IMR-90 (cell line): ENCODE data around the gene THAP2.

Experiments
- CEBPB ChIP-seq: IDR thresholded peaks from 2 replicates; pipeline ENCODE4 v1.6.1; 2012; ENCODE audit warnings: low read depth, low read length, improper control_type of control experiment
- ELK1 ChIP-seq: fragments of 150-350 bp; IDR thresholded peaks from 2 replicates; pipeline ENCODE4 v1.6.1; 2016; ENCODE audit warnings: low read depth, mild to moderate bottlenecking, low read length, moderate library complexity, borderline replicate concordance
- NFE2L2 ChIP-seq: fragments of 150-350 bp; IDR thresholded peaks from 2 replicates; pipeline ENCODE4 v1.6.1; 2016; ENCODE audit warnings: low read depth, mild to moderate bottlenecking, low read length
- POLR2A ChIP-seq: IDR thresholded peaks from 2 replicates; pipeline ENCODE4 v1.6.1; 2012; ENCODE audit warnings: mild to moderate bottlenecking, low read depth, low read length
- RAD21 ChIP-seq: IDR thresholded peaks from 2 replicates; pipeline ENCODE4 v1.6.1; 2012; ENCODE audit warnings: low read length, improper control_type of control experiment
- RFX5 ChIP-seq: IDR thresholded peaks from 2 replicates; pipeline ENCODE4 v1.8.0; 2012; ENCODE audit warnings: low read depth, mild to moderate bottlenecking, low read length, moderate library complexity
- SMC3 ChIP-seq: fragments of 150-350 bp; IDR thresholded peaks from 2 replicates; pipeline ENCODE4 v1.6.1; 2016; ENCODE audit warnings: low read depth, mild to moderate bottlenecking, antibody characterized with exemption, low read length, moderate library complexity
- USF2 ChIP-seq: fragments of 150-350 bp; IDR thresholded peaks from 2 replicates; pipeline ENCODE4 v1.6.1; 2017; ENCODE audit warnings: mild to moderate bottlenecking, antibody characterized with exemption, low read length, low read depth
- TF ChIP-seq, protein P1 (sequence below): conservative IDR thresholded peaks from 2 replicates; pipeline ENCODE4 v1.5.1; 2012; ENCODE audit warnings: mild to moderate bottlenecking, low read depth, low read length, improper control_type of control experiment

- TF ChIP-seq, protein P1, sequence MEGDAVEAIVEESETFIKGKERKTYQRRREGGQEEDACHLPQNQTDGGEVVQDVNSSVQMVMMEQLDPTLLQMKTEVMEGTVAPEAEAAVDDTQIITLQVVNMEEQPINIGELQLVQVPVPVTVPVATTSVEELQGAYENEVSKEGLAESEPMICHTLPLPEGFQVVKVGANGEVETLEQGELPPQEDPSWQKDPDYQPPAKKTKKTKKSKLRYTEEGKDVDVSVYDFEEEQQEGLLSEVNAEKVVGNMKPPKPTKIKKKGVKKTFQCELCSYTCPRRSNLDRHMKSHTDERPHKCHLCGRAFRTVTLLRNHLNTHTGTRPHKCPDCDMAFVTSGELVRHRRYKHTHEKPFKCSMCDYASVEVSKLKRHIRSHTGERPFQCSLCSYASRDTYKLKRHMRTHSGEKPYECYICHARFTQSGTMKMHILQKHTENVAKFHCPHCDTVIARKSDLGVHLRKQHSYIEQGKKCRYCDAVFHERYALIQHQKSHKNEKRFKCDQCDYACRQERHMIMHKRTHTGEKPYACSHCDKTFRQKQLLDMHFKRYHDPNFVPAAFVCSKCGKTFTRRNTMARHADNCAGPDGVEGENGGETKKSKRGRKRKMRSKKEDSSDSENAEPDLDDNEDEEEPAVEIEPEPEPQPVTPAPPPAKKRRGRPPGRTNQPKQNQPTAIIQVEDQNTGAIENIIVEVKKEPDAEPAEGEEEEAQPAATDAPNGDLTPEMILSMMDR: no peak
- no peak for TF ChIP-seq USF2
- TF ChIP-seq RAD21: no peak
- peak; percentile 86 for TF ChIP-seq POLR2A
- TF ChIP-seq ELK1: no peak
- TF ChIP-seq CEBPB: no peak
- TF ChIP-seq SMC3: no peak
- no peak for TF ChIP-seq NFE2L2
- no peak for TF ChIP-seq RFX5
Observed at GRCh38 chr12:71662849-71663560, 1.1 kb upstream of the THAP2 start.
